OCI-LY3 (cell line): ENCODE data around the gene OR1B1.

ENCODE experiments used
- EZH2phosphoT487 ChIP-seq: fragments of 200-600 bp; shearing (Covaris generic); IDR thresholded peaks from 2 replicates; pipeline ENCODE4 v1.6.1; 2018; ENCODE audit warnings: antibody characterized with exemption, mixed run types, low read depth
- TF ChIP-seq, protein P1 (sequence below): fragments of 200-600, 300-600 bp; sonication (generic); IDR thresholded peaks from 2 replicates; pipeline ENCODE4 v1.5.1; 2014; ENCODE audit warnings: antibody characterized with exemption, low read length, low read depth

DNA sequence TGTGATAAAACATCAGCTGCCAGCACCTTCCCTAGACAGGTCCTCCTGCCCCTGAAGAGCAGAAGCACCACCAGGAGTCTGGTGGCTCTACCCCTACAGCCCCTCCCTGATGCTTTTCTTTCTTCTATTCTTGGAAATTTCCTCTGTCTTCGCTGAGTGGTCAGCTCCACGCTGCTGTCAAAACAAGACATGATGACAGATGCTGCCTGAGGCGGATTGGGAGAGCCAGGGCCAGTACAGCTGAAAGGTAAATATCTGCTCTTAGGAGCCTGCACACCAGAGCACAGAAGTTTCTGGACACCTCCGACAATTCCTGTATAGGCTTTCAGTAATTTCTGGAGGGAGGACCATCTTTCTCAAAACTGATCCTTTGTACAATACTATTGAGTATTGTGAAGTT lies 47.6 kb downstream of the OR1B1 start:
- TF ChIP-seq, protein P1, sequence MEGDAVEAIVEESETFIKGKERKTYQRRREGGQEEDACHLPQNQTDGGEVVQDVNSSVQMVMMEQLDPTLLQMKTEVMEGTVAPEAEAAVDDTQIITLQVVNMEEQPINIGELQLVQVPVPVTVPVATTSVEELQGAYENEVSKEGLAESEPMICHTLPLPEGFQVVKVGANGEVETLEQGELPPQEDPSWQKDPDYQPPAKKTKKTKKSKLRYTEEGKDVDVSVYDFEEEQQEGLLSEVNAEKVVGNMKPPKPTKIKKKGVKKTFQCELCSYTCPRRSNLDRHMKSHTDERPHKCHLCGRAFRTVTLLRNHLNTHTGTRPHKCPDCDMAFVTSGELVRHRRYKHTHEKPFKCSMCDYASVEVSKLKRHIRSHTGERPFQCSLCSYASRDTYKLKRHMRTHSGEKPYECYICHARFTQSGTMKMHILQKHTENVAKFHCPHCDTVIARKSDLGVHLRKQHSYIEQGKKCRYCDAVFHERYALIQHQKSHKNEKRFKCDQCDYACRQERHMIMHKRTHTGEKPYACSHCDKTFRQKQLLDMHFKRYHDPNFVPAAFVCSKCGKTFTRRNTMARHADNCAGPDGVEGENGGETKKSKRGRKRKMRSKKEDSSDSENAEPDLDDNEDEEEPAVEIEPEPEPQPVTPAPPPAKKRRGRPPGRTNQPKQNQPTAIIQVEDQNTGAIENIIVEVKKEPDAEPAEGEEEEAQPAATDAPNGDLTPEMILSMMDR, result no peak
- no peak for TF ChIP-seq EZH2phosphoT487
